NB4 (cell line): ENCODE data around the gene IQGAP1.

Source experiments
- DNase-seq: peaks from one replicate; pipeline ENCODE4 v3.0.0; 2010; ENCODE audit warnings: low read depth
- H3K4me3 ChIP-seq: one replicate; pipeline ENCODE4 v1.5.1; 2011; ENCODE audit warnings: mild to moderate bottlenecking, low read depth, low read length, moderate library complexity
- MAX ChIP-seq: IDR thresholded peaks from 2 replicates; pipeline ENCODE4 v1.6.1; 2011; ENCODE audit warnings: low read depth, low read length
- MYC ChIP-seq: IDR thresholded peaks from 2 replicates; pipeline ENCODE4 v1.6.1; 2011; ENCODE audit warnings: low read depth, low read length
- POLR2A ChIP-seq: IDR thresholded peaks from 2 replicates; pipeline ENCODE4 v1.6.1; 2011; ENCODE audit warnings: mild to moderate bottlenecking; ENCODE audit not compliant: insufficient read length; ENCODE audit errors: extremely low read depth
- TF ChIP-seq, protein P1 (sequence below): IDR thresholded peaks from one replicate; pipeline ENCODE4 v1.5.1; 2012; ENCODE audit warnings: low read depth, low read length

Gene IQGAP1

GRCh38 chr15:90439946-90440345 is 51.9 kb downstream of the IQGAP1 start:
- no peak for DNase-seq
- no peak overlapping the region for H3K4me3 ChIP-seq
- no peak for TF ChIP-seq POLR2A
- no peak for TF ChIP-seq MAX
- no peak for TF ChIP-seq MYC
- TF ChIP-seq, protein P1, sequence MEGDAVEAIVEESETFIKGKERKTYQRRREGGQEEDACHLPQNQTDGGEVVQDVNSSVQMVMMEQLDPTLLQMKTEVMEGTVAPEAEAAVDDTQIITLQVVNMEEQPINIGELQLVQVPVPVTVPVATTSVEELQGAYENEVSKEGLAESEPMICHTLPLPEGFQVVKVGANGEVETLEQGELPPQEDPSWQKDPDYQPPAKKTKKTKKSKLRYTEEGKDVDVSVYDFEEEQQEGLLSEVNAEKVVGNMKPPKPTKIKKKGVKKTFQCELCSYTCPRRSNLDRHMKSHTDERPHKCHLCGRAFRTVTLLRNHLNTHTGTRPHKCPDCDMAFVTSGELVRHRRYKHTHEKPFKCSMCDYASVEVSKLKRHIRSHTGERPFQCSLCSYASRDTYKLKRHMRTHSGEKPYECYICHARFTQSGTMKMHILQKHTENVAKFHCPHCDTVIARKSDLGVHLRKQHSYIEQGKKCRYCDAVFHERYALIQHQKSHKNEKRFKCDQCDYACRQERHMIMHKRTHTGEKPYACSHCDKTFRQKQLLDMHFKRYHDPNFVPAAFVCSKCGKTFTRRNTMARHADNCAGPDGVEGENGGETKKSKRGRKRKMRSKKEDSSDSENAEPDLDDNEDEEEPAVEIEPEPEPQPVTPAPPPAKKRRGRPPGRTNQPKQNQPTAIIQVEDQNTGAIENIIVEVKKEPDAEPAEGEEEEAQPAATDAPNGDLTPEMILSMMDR, result no peak

GRCh38 chr15:90441027-90441426 is 53.0 kb downstream of the IQGAP1 start:
- TF ChIP-seq MYC, result no peak
- TF ChIP-seq MAX, result no peak
- TF ChIP-seq, protein P1, result no peak
- no peak for TF ChIP-seq POLR2A
- no peak for DNase-seq
- H3K4me3 ChIP-seq, result no peak overlapping the region

- DNase-seq, result no peak
- H3K4me3 ChIP-seq, result no peak overlapping the region
- TF ChIP-seq POLR2A (no peak), MYC (no peak), MAX (no peak)
- TF ChIP-seq, protein P1, result no peak
These were observed 54.4 kb downstream of the IQGAP1 start for GRCh38 chr15:90442423-90442822.

DNA sequence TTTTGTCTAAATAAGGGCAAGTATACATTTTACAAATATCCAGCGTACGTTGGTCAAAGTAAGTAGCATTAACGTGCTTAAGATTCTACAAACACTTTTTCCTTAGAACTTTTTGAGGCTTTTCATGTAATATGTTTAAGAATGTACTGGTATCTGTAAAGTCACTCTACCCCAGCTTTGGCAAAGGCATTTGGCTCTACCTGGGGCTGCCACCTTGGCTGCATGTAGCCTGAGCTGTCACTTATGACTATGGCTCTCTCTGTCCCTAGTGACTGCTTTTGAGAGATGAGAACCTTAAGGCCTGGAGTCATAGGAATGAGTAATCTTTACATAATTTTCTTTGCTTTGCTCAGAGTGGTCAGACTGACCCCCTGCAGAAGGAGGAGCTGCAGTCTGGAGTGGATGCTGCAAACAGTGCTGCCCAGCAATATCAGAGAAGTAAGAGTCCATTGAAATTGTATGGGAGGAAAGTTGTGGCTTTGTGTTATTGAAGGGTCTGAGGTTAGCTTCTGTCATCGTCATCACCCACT is 61.2 kb downstream of the IQGAP1 start:
- H3K4me3 ChIP-seq, result no peak overlapping the region
- TF ChIP-seq MYC, result no peak
- TF ChIP-seq, protein P1, result no peak
- TF ChIP-seq POLR2A, result no peak
- no peak for TF ChIP-seq MAX
- DNase-seq, result no peak

GRCh38 chr15:90451053-90451850 is 63.2 kb downstream of the IQGAP1 start:
- DNase-seq, result no peak
- H3K4me3 ChIP-seq, result no peak overlapping the region
- TF ChIP-seq MAX, result no peak
- TF ChIP-seq, protein P1, result no peak
- TF ChIP-seq POLR2A, result no peak
- no peak for TF ChIP-seq MYC
